Thyroid gland (tissue), 4 donors: Measurements from ENCODE around the gene AADACL2.

Experiments used
- POLR2A ChIP-seq, 2 donors: fragments of 450-650 bp; IDR thresholded peaks; one replicate each; pipeline ENCODE4 v1.6.1; 2017; ENCODE audit warnings: antibody characterized with exemption in 2 of 2, mild to moderate bottlenecking in 2 of 2, moderate library complexity in 1 of 2
- TF ChIP-seq, protein P1 (sequence below), 6 experiments: fragments of 200-600 bp in 3 of 6; fragments of 450-650 bp in 3 of 6; sonication (generic) in 3 of 6; IDR thresholded peaks; one replicate each; pipeline ENCODE4 v1.5.1; 2016 to 2019; ENCODE audit warnings: antibody characterized with exemption in 6 of 6, mild to moderate bottlenecking in 2 of 6, inconsistent platforms in 1 of 6, moderate library complexity in 1 of 6

- TF ChIP-seq, protein P1, sequence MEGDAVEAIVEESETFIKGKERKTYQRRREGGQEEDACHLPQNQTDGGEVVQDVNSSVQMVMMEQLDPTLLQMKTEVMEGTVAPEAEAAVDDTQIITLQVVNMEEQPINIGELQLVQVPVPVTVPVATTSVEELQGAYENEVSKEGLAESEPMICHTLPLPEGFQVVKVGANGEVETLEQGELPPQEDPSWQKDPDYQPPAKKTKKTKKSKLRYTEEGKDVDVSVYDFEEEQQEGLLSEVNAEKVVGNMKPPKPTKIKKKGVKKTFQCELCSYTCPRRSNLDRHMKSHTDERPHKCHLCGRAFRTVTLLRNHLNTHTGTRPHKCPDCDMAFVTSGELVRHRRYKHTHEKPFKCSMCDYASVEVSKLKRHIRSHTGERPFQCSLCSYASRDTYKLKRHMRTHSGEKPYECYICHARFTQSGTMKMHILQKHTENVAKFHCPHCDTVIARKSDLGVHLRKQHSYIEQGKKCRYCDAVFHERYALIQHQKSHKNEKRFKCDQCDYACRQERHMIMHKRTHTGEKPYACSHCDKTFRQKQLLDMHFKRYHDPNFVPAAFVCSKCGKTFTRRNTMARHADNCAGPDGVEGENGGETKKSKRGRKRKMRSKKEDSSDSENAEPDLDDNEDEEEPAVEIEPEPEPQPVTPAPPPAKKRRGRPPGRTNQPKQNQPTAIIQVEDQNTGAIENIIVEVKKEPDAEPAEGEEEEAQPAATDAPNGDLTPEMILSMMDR (IDR thresholded peaks at IDR 0.05), result no peak
- TF ChIP-seq POLR2A (IDR thresholded peaks at IDR 0.05), result no peak
Measured at GRCh38 chr3:151726016-151726415, 7.7 kb upstream of the AADACL2 start.
